SK-N-SH (cell line): Measurements from ENCODE around the gene MB21D2.

Experiments
- CTCF ChIP-seq: fragments of 200-600 bp; sonication (generic); IDR thresholded peaks from 2 replicates; pipeline ENCODE4 v1.6.1; 2017; ENCODE audit warnings: antibody characterized with exemption, mild to moderate bottlenecking, moderate library complexity
- RFX5 ChIP-seq: IDR thresholded peaks from 2 replicates; pipeline ENCODE4 v1.6.1; 2012; ENCODE audit warnings: mild to moderate bottlenecking, improper control_type of control experiment, low read length

GRCh38 chr3:192901435-192901834, 16.2 kb downstream of the MB21D2 start:
- TF ChIP-seq CTCF, result no peak
- TF ChIP-seq RFX5, result no peak
